Measurements from ENCODE around the gene GGCT.
"Not testable (repeated sequence)": the region's sequence is repeated elsewhere in the genome, so short reads cannot be mapped to it uniquely, and the experiment has no call there.

Gene GGCT

DNA sequence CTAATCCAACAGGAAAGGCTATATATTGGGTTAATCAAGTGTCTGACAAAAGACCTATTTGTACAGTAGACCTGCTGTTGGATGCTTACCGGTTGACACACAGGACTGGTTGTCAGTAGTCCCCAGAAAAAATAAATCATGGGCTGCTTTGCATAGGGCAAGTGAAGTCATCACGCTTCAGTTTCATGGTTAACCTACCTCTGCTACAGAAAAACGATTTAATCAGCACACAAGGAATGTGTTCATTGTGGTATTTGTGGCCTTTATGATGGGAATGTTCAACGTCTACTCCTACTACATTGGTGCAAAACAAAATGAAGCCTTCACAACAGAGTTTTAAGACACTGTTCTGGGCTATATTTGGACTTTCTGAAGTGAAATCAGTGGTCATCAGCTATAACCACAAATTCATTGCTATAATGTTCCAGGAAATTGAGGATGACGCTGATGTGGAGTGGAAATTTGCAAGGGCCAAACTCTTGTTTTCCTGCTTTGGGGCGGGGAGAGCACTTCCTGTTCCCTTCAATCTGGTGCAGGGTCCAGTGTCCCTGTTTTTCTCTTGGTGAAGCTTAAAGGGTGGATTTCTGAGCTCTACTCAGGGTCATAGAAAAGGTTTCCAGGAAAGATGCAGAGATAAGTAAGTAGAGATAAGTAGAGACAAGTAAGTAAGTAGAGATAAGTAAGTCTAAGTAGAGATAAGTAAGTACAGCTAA, 39.3 kb upstream of the GGCT start:
- Histone ChIP-seq H2BK5ac (ENCODE audit: low read length) (no peak overlapping the region), H2BK15ac (ENCODE audit: low read length) (no peak overlapping the region), H2BK12ac (ENCODE audit: low read length) (no peak overlapping the region), H3K4me3 (ENCODE audit: low read length in 2 of 2) (no peak overlapping the region), H3K36me3 (replicated peaks in 1 of 2; ENCODE audit: control insufficient read depth in 2 of 2, insufficient read depth in 2 of 2, low read length in 2 of 2) (no peaks in the 10 kb centered on the region), H3K4me2 (ENCODE audit: insufficient read depth, low read length, poor library complexity, severe bottlenecking) (no peak overlapping the region), H2BK120ac (ENCODE audit: low read depth, low read length) (no peak overlapping the region), H3K27ac (replicated peaks; ENCODE audit: low read length) (no peak overlapping the region), H3K79me1 (ENCODE audit: low read depth, low read length) (no peaks in the 10 kb centered on the region), H2AFZ (ENCODE audit: low read length) (no peak overlapping the region), H4K91ac (ENCODE audit: low read depth, low read length, poor library complexity) (no peak overlapping the region), H3K18ac (ENCODE audit: low read length) (no peak overlapping the region), H3K9ac (ENCODE audit: low read depth, low read length, poor library complexity) (no peak overlapping the region), H2AK5ac (ENCODE audit: low read depth, low read length) (no peak overlapping the region), H3K23ac (ENCODE audit: low read depth, low read length, poor library complexity) (no peak overlapping the region), H3K27me3 (ENCODE audit: control insufficient read depth in 3 of 3, insufficient read depth in 3 of 3, low read depth in 1 of 3, low read length in 3 of 3) (no peaks in the 10 kb centered on the region), H3K4ac (ENCODE audit: low read length) (no peak overlapping the region), H3K4me1 (ENCODE audit: control insufficient read depth in 2 of 2, insufficient read depth in 1 of 2, low read depth in 1 of 2, low read length in 2 of 2) (peaks cover 3 to 5% of the 10 kb centered on the region in 2 donors), H3K14ac (ENCODE audit: low read length) (no peak overlapping the region), H3K9me3 (replicated peaks in 1 of 2; ENCODE audit: control insufficient read depth in 2 of 2, insufficient read depth in 1 of 2, low read depth in 1 of 2, low read length in 2 of 2) (no peaks in the 10 kb centered on the region), H4K8ac (ENCODE audit: low read depth, low read length) (no peak overlapping the region)
- no peak for DNase-seq (ENCODE audit: low spot score)
- no CpG with 5 or more reads among the region's 6 CpGs for WGBS, 2 donors (ENCODE audit: extremely low coverage in 2 of 2, insufficient read length in 2 of 2, insufficient replicate concordance in 1 of 2)

DNA sequence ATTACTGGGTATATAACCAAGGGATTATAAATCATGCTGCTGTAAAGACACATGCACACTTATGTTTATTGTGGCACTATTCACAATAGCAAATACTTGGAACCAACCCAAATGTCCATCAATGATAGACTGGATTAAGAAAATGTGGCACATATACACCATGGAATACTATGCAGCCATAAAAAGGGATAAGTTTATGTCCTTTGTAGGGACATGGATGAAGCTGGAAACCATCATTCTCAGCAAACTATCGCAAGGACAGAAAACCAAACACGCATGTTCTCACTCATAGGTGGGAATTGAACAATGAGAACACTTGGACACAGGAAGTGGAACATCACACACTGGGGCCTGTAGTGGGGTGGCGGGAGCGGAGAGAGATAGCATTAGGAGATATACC, 38.5 kb upstream of the GGCT start:
- DNase-seq (ENCODE audit: low spot score); H4K8ac ChIP-seq (ENCODE audit: low read depth, low read length); H3K18ac ChIP-seq (ENCODE audit: low read length); H3K23ac ChIP-seq (ENCODE audit: low read depth, low read length, poor library complexity); H3K4me1 ChIP-seq (ENCODE audit: control insufficient read depth in 2 of 2, insufficient read depth in 1 of 2, low read depth in 1 of 2, low read length in 2 of 2); H2AFZ ChIP-seq (ENCODE audit: low read length); H3K4me2 ChIP-seq (ENCODE audit: insufficient read depth, low read length, poor library complexity, severe bottlenecking); H3K4ac ChIP-seq (ENCODE audit: low read length); H2AK5ac ChIP-seq (ENCODE audit: low read depth, low read length); H3K9me3 ChIP-seq (replicated peaks in 1 of 2; ENCODE audit: control insufficient read depth in 2 of 2, insufficient read depth in 1 of 2, low read depth in 1 of 2, low read length in 2 of 2); H3K9ac ChIP-seq (ENCODE audit: low read depth, low read length, poor library complexity); H3K14ac ChIP-seq (ENCODE audit: low read length); H2BK12ac ChIP-seq (ENCODE audit: low read length); H3K79me1 ChIP-seq (ENCODE audit: low read depth, low read length); H3K27me3 ChIP-seq (ENCODE audit: control insufficient read depth in 3 of 3, insufficient read depth in 3 of 3, low read depth in 1 of 3, low read length in 3 of 3); H2BK5ac ChIP-seq (ENCODE audit: low read length); H2BK15ac ChIP-seq (ENCODE audit: low read length); H3K36me3 ChIP-seq (replicated peaks in 1 of 2; ENCODE audit: control insufficient read depth in 2 of 2, insufficient read depth in 2 of 2, low read length in 2 of 2); H3K27ac ChIP-seq (replicated peaks; ENCODE audit: low read length); H2BK120ac ChIP-seq (ENCODE audit: low read depth, low read length); H4K91ac ChIP-seq (ENCODE audit: low read depth, low read length, poor library complexity); H3K4me3 ChIP-seq (ENCODE audit: low read length in 2 of 2): not testable (repeated sequence)
- WGBS, 2 donors (ENCODE audit: extremely low coverage in 2 of 2, insufficient read length in 2 of 2, insufficient replicate concordance in 1 of 2), result no CpG with 5 or more reads among the region's 4 CpGs

DNA sequence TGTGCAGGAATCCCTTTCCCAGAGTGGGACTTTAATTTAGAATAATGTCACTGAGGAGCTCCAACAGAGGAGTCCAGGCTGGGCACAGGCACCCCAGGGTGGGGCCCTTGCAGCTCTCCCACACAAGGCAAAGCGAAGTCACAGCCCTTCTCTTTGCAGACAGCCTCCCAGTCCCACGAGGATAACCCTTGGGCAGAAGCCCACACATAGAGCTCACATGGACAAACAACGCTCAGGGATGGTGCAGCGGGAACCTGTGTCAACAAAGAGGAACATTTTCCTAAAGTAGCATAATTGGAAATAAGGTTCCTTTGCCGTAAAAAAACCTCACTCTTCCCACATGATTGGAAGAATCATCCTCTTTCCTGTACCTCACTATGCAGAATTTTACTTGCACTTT, 29.3 kb upstream of the GGCT start:
- H3K27me3 ChIP-seq (ENCODE audit: control insufficient read depth in 3 of 3, insufficient read depth in 3 of 3, low read depth in 1 of 3, low read length in 3 of 3), result no peaks in the 10 kb centered on the region
- no peak overlapping the region for H3K4me2 ChIP-seq (ENCODE audit: insufficient read depth, low read length, poor library complexity, severe bottlenecking)
- no peak overlapping the region for H2AFZ ChIP-seq (ENCODE audit: low read length)
- no peak overlapping the region for H2AK5ac ChIP-seq (ENCODE audit: low read depth, low read length)
- no peaks in the 10 kb centered on the region for H3K4me1 ChIP-seq (ENCODE audit: control insufficient read depth in 2 of 2, insufficient read depth in 1 of 2, low read depth in 1 of 2, low read length in 2 of 2)
- no peak overlapping the region for H2BK15ac ChIP-seq (ENCODE audit: low read length)
- H3K4me3 ChIP-seq (ENCODE audit: low read length in 2 of 2), result no peak overlapping the region
- no peak overlapping the region for H3K23ac ChIP-seq (ENCODE audit: low read depth, low read length, poor library complexity)
- no peak overlapping the region for H3K9ac ChIP-seq (ENCODE audit: low read depth, low read length, poor library complexity)
- H3K9me3 ChIP-seq (replicated peaks in 1 of 2; ENCODE audit: control insufficient read depth in 2 of 2, insufficient read depth in 1 of 2, low read depth in 1 of 2, low read length in 2 of 2), result peaks cover 0 to 8% of the 10 kb centered on the region in 2 donors
- no peaks in the 10 kb centered on the region for H3K79me1 ChIP-seq (ENCODE audit: low read depth, low read length)
- no peak overlapping the region for H4K91ac ChIP-seq (ENCODE audit: low read depth, low read length, poor library complexity)
- H3K18ac ChIP-seq (ENCODE audit: low read length), result no peak overlapping the region
- no peak overlapping the region for H2BK12ac ChIP-seq (ENCODE audit: low read length)
- WGBS, 2 donors (ENCODE audit: extremely low coverage in 2 of 2, insufficient read length in 2 of 2, insufficient replicate concordance in 1 of 2), result no CpG with 5 or more reads among the region's 5 CpGs
- no peak overlapping the region for H3K27ac ChIP-seq (replicated peaks; ENCODE audit: low read length)
- DNase-seq (ENCODE audit: low spot score), result no peak
- H3K4ac ChIP-seq (ENCODE audit: low read length), result no peak overlapping the region
- no peak overlapping the region for H2BK5ac ChIP-seq (ENCODE audit: low read length)
- H3K14ac ChIP-seq (ENCODE audit: low read length), result no peak overlapping the region
- H3K36me3 ChIP-seq (replicated peaks in 1 of 2; ENCODE audit: control insufficient read depth in 2 of 2, insufficient read depth in 2 of 2, low read length in 2 of 2), result no peaks in the 10 kb centered on the region
- no peak overlapping the region for H4K8ac ChIP-seq (ENCODE audit: low read depth, low read length)
- no peak overlapping the region for H2BK120ac ChIP-seq (ENCODE audit: low read depth, low read length)

DNA sequence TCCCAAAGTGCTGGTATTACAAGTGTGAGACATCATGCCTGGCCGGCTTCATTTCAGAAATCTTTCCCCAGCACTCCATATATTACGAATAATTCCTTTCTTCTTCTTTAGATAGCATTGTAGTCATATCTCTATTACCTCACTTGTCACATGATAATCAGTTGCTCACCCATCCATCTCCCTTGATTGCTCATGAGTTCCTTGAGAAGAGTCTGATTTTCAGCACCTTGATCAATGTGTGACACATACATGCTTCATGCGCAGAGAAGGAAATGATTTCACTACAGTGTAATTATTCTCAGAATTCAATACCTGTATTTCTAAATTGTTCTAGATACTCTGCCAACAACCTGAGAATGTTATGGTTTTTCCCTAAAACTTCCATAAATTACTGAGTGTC, 26.7 kb upstream of the GGCT start:
- no peak overlapping the region for H4K8ac ChIP-seq (ENCODE audit: low read depth, low read length)
- no peak overlapping the region for H3K27ac ChIP-seq (replicated peaks; ENCODE audit: low read length)
- no peak overlapping the region for H3K18ac ChIP-seq (ENCODE audit: low read length)
- H3K27me3 ChIP-seq (ENCODE audit: control insufficient read depth in 3 of 3, insufficient read depth in 3 of 3, low read depth in 1 of 3, low read length in 3 of 3), result no peaks in the 10 kb centered on the region
- no peak overlapping the region for H3K14ac ChIP-seq (ENCODE audit: low read length)
- H3K9ac ChIP-seq (ENCODE audit: low read depth, low read length, poor library complexity), result no peak overlapping the region
- no CpG with 5 or more reads among the region's 3 CpGs for WGBS, 2 donors (ENCODE audit: extremely low coverage in 2 of 2, insufficient read length in 2 of 2, insufficient replicate concordance in 1 of 2)
- H3K4ac ChIP-seq (ENCODE audit: low read length), result no peak overlapping the region
- no peak overlapping the region for H4K91ac ChIP-seq (ENCODE audit: low read depth, low read length, poor library complexity)
- H2BK120ac ChIP-seq (ENCODE audit: low read depth, low read length), result no peak overlapping the region
- no peak overlapping the region for H2BK5ac ChIP-seq (ENCODE audit: low read length)
- H2AK5ac ChIP-seq (ENCODE audit: low read depth, low read length), result no peak overlapping the region
- H2BK12ac ChIP-seq (ENCODE audit: low read length), result no peak overlapping the region
- H3K36me3 ChIP-seq (replicated peaks in 1 of 2; ENCODE audit: control insufficient read depth in 2 of 2, insufficient read depth in 2 of 2, low read length in 2 of 2), result no peaks in the 10 kb centered on the region
- no peaks in the 10 kb centered on the region for H3K79me1 ChIP-seq (ENCODE audit: low read depth, low read length)
- H3K9me3 ChIP-seq (replicated peaks in 1 of 2; ENCODE audit: control insufficient read depth in 2 of 2, insufficient read depth in 1 of 2, low read depth in 1 of 2, low read length in 2 of 2), result no peaks in the 10 kb centered on the region
- H3K23ac ChIP-seq (ENCODE audit: low read depth, low read length, poor library complexity), result no peak overlapping the region
- H3K4me2 ChIP-seq (ENCODE audit: insufficient read depth, low read length, poor library complexity, severe bottlenecking), result no peak overlapping the region
- no peak overlapping the region for H3K4me3 ChIP-seq (ENCODE audit: low read length in 2 of 2)
- DNase-seq (ENCODE audit: low spot score), result no peak
- no peak overlapping the region for H2BK15ac ChIP-seq (ENCODE audit: low read length)
- H2AFZ ChIP-seq (ENCODE audit: low read length), result no peak overlapping the region
- H3K4me1 ChIP-seq (ENCODE audit: control insufficient read depth in 2 of 2, insufficient read depth in 1 of 2, low read depth in 1 of 2, low read length in 2 of 2), result no peaks in the 10 kb centered on the region

Measured in neuronal stem cell (in vitro differentiated cells).